Measurements from ENCODE around the gene SLC7A1. TPM values are rescaled to one million over a fixed set of nuclear protein-coding genes. Genes with fewer than 3 reads are reported as not detected.

The SLC7A1 gene
- total and polyA plus RNA-seq, 10 donors: 2.2 to 53.8 (median 20.6) TPM

DNA sequence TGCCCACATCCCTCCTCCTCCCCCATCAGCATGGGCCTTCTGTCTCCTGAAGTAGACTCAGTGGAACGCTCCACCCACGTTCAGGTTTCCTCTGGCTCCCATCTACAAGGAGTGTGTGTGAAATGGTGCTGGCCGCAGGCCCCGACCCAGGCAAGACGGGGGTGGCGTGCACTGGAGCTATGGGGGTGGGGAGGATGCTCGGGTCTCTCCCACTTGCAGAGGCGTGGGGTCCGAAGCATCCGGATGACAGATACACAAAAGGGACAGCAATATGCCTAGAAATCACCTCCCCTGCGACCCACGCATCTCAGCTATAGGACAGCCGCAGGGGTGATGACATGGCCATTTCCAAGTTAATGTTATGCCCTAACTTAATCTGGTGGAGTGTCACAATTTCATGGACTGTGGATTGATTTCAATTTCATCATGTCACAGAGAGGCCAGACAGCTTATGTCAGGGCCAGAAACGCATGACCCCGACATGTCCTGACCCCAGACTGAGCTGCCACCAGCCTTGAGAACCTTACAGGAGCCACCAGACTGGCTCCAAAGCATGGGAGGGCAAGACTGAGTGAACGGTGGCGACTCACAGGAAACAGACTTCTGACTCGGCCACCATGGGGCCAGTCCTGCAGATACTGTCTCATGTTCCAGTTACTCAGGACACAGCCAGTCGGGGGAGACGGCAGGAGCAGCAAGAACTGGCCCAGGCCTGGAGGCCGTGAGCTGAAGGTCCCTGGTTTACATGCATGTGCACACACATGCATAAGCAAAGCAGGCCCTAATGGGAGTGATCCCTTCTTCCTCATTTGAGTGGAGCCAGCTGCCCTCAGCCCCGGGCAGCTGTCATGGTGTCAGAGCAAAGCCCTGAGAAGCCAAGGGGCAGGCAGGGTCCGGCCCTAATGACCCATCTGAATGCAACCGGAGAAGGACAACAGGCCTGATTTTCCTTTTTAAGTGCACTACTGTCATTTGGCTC is 82.2 kb downstream of the SLC7A1 start:
- peaks cover 0 to 84% (median 32%) of the 10 kb centered on the region in 6 donors for H3K36me3 ChIP-seq
- no peaks in the 10 kb centered on the region for H3K9me3 ChIP-seq
- H3K27ac ChIP-seq: peak overlapping the region in 7 of 8 donors; percentile 24 to 70 (median 66)
- intact Hi-C loops (cut with DNase I; ENCODE audit: low total_unique reads): no loop called here
- H3K27me3 ChIP-seq (replicated peaks in 1 of 7): no peaks in the 10 kb centered on the region
- peaks cover 0 to 32% (median 20%) of the 10 kb centered on the region in 6 donors for H3K4me1 ChIP-seq
- no peak overlapping the region for H3K4me3 ChIP-seq
- TF ChIP-seq POLR2A (IDR thresholded peaks at IDR 0.05): no peak
- TF ChIP-seq CTCF (IDR thresholded peaks at IDR 0.05 in 8 of 11, conservative IDR thresholded peaks at IDR 0.05 in 3 of 11): no peak
- TF ChIP-seq POLR2AphosphoS5 (IDR thresholded peaks at IDR 0.05): peak in 1 of 3 donors; percentile 9
- peak; percentile 68 for DNase-seq
- 85 to 88% (median 86%) methylated on average over 21 to 24 of the region's 24 CpGs for WGBS, 5 donors

DNA sequence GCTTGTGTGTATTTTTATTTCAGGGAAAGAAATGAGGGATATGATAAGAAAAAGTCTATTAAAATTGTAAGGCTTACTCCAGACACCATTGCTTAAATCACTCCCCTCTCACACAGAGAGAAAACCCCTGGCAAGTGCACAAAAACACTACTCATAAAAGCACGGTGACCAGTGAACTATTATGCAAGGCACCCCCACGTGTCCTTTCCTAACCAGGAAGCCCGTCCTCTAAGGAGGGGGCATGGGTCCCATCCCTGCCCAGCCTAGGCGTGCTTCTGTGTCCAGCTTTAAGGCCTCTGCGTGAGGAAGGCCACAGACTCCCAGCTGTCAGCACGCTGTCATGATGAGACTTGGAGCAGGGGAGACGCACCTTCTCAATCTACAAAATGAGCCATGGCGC is 83.5 kb downstream of the SLC7A1 start:
- H3K27ac ChIP-seq: no peak overlapping the region
- H3K27me3 ChIP-seq (replicated peaks in 1 of 7): no peaks in the 10 kb centered on the region
- no peak for TF ChIP-seq POLR2AphosphoS5 (IDR thresholded peaks at IDR 0.05)
- no peak for TF ChIP-seq CTCF (IDR thresholded peaks at IDR 0.05 in 8 of 11, conservative IDR thresholded peaks at IDR 0.05 in 3 of 11)
- no peak for TF ChIP-seq POLR2A (IDR thresholded peaks at IDR 0.05)
- peaks cover 0 to 71% (median 23%) of the 10 kb centered on the region in 6 donors for H3K36me3 ChIP-seq
- no peak for DNase-seq
- 77 to 87% (median 80%) methylated on average over 8 of the region's 8 CpGs for WGBS, 5 donors
- no peaks in the 10 kb centered on the region for H3K9me3 ChIP-seq
- peaks cover 0 to 38% (median 25%) of the 10 kb centered on the region in 6 donors for H3K4me1 ChIP-seq
- intact Hi-C loops (cut with DNase I; ENCODE audit: low total_unique reads): no loop called here
- no peak overlapping the region for H3K4me3 ChIP-seq

- intact Hi-C loops (cut with DNase I; ENCODE audit: low total_unique reads): no loop called here
- TF ChIP-seq POLR2AphosphoS5 (IDR thresholded peaks at IDR 0.05) (no peak), POLR2A (IDR thresholded peaks at IDR 0.05) (no peak), CTCF (IDR thresholded peaks at IDR 0.05 in 8 of 11, conservative IDR thresholded peaks at IDR 0.05 in 3 of 11) (no peak)
- H3K36me3 ChIP-seq: peaks cover 0 to 64% (median 16%) of the 10 kb centered on the region in 6 donors
- H3K27me3 ChIP-seq (replicated peaks in 1 of 7): peaks cover 0 to under 1% (median 0%) of the 10 kb centered on the region in 7 donors
- H3K27ac ChIP-seq: no peak overlapping the region
- WGBS, 5 donors: 91 to 97% (median 95%) methylated on average over 11 to 12 of the region's 12 CpGs
- H3K4me3 ChIP-seq: no peak overlapping the region
- DNase-seq: peak; percentile 65
- no peaks in the 10 kb centered on the region for H3K9me3 ChIP-seq
- H3K4me1 ChIP-seq: peaks cover 0 to 38% (median 25%) of the 10 kb centered on the region in 6 donors
Measured at GRCh38 chr13:29511106-29511796, 84.2 kb downstream of the SLC7A1 start.

All from spleen (tissue), 11 donors.